HepG2 (cell line): ENCODE results near the gene TBC1D16. TPM values are rescaled to one million over a fixed set of nuclear protein-coding genes. Genes with fewer than 3 reads are reported as not detected.

Experiments used
- AGO2 ChIP-seq: fragments of 200-400 bp; formaldehyde crosslinking; optimal IDR thresholded peaks from 2 replicates; pipeline ENCODE3; 2017; ENCODE audit warnings: mild to moderate bottlenecking, low read depth, low read length, moderate library complexity
- ATF3 ChIP-seq: sonication (generic); formaldehyde crosslinking; IDR thresholded peaks from 2 replicates; pipeline ENCODE4 v1.4.0; 2020; ENCODE audit warnings: missing genetic modification reagents
- ATRX ChIP-seq: sonication (generic); formaldehyde crosslinking; IDR thresholded peaks from 2 replicates; pipeline ENCODE4 v1.4.0; 2020; ENCODE audit warnings: missing genetic modification reagents, borderline replicate concordance
- BHLHE40 ChIP-seq: IDR thresholded peaks from 2 replicates; pipeline ENCODE4 v1.6.1; 2011; ENCODE audit warnings: low read length, improper control_type of control experiment
- HMGA1 ChIP-seq: sonication (generic); formaldehyde crosslinking; conservative IDR thresholded peaks from 2 replicates; pipeline ENCODE4 v1.4.0; 2020; ENCODE audit warnings: missing genetic modification reagents
- HNRNPK ChIP-seq: fragments of 200-400 bp; formaldehyde crosslinking; IDR thresholded peaks from 2 replicates; pipeline ENCODE4 v1.6.1; 2018; ENCODE audit warnings: low read length, low read depth, moderate library complexity, mild to moderate bottlenecking; ENCODE audit not compliant: poor library complexity, severe bottlenecking
- KLF9 ChIP-seq: IDR thresholded peaks from 2 replicates; pipeline ENCODE4 v1.6.1; 2016; ENCODE audit warnings: low read depth
- LCORL ChIP-seq, 2 experiments: fragments of 450-650 bp in 1 of 2; sonication (generic) in 1 of 2; formaldehyde crosslinking in 1 of 2; IDR thresholded peaks; 2 replicates each; pipeline versions ENCODE4 v1.5.0 to v1.6.1; 2017 to 2020; ENCODE audit warnings: antibody characterized with exemption in 1 of 2, missing genetic modification reagents in 1 of 2
- MYC ChIP-seq: sonication (generic); formaldehyde crosslinking; IDR thresholded peaks from 2 replicates; pipeline ENCODE4 v1.9.0; 2021; ENCODE audit warnings: missing genetic modification reagents, borderline replicate concordance
- NAIF1 ChIP-seq: sonication (generic); formaldehyde crosslinking; IDR thresholded peaks from 2 replicates; pipeline ENCODE4 v1.5.0; 2020; ENCODE audit warnings: mild to moderate bottlenecking, missing genetic modification reagents, borderline replicate concordance
- NCOA5 ChIP-seq: sonication (generic); formaldehyde crosslinking; IDR thresholded peaks from 2 replicates; pipeline ENCODE4 v1.4.0; 2020; ENCODE audit warnings: missing genetic modification reagents
- NFAT5 ChIP-seq: sonication (generic); formaldehyde crosslinking; IDR thresholded peaks from 2 replicates; pipeline ENCODE4 v1.4.0; 2020; ENCODE audit warnings: missing genetic modification reagents
- ONECUT2 ChIP-seq: sonication (generic); formaldehyde crosslinking; IDR thresholded peaks from 2 replicates; pipeline ENCODE4 v1.4.0; 2020; ENCODE audit warnings: missing genetic modification reagents
- PAX8 ChIP-seq: sonication (generic); formaldehyde crosslinking; IDR thresholded peaks from 2 replicates; pipeline ENCODE4 v1.8.0; 2022; ENCODE audit warnings: mild to moderate bottlenecking, missing genetic modification reagents, borderline replicate concordance
- PITX1 ChIP-seq: sonication (generic); formaldehyde crosslinking; IDR thresholded peaks from 2 replicates; pipeline ENCODE4 v1.5.1; 2020; ENCODE audit warnings: mild to moderate bottlenecking, missing genetic modification reagents
- U2AF1 ChIP-seq: fragments of 200-400 bp; formaldehyde crosslinking; optimal IDR thresholded peaks from 2 replicates; pipeline ENCODE3; 2017; ENCODE audit warnings: mild to moderate bottlenecking, low read depth, low read length
- ZBTB20 ChIP-seq: sonication (generic); formaldehyde crosslinking; IDR thresholded peaks from 2 replicates; pipeline ENCODE4 v1.8.1; 2023; ENCODE audit warnings: missing genetic modification reagents, low read depth, mild to moderate bottlenecking, borderline replicate concordance
- ZBTB42 ChIP-seq: sonication (generic); formaldehyde crosslinking; IDR thresholded peaks from 2 replicates; pipeline ENCODE4 v1.5.0; 2020; ENCODE audit warnings: mild to moderate bottlenecking, missing genetic modification reagents
- ZNF18 ChIP-seq: sonication (generic); formaldehyde crosslinking; IDR thresholded peaks from 2 replicates; pipeline ENCODE4 v1.8.0; 2022; ENCODE audit warnings: mild to moderate bottlenecking, missing genetic modification reagents; ENCODE audit not compliant: insufficient replicate concordance
- ZNF329 ChIP-seq: sonication (generic); formaldehyde crosslinking; IDR thresholded peaks from 2 replicates; pipeline ENCODE4 v1.9.0; 2021; ENCODE audit warnings: low read depth, mild to moderate bottlenecking, missing genetic modification reagents
- ZNF343 ChIP-seq: sonication (generic); formaldehyde crosslinking; IDR thresholded peaks from 2 replicates; pipeline ENCODE4 v1.4.0; 2020; ENCODE audit warnings: mild to moderate bottlenecking, missing genetic modification reagents
- ZNF382 ChIP-seq: sonication (generic); formaldehyde crosslinking; IDR thresholded peaks from 2 replicates; pipeline ENCODE4 v1.5.0; 2020; ENCODE audit warnings: missing genetic modification reagents, mild to moderate bottlenecking, borderline replicate concordance
- ZNF614 ChIP-seq: IDR thresholded peaks from 2 replicates; pipeline ENCODE4 v1.6.1; 2018; ENCODE audit warnings: missing biosample characterization, missing genetic modification reagents, inconsistent platforms, borderline replicate concordance
- polyA plus RNA-seq, 8 experiments: library from polyadenylated mRNA; depleted of rRNA in 3 of 8; stranded (reverse) in 7 of 8; unstranded in 1 of 8; fragments of >200 nt; fragmentation: Illumina TruSeq in 4 of 8; extraction: Trizol in 4 of 8; gene quantifications; 2 replicates each; pipeline versions ENCODE4 v1.2.1 to v1.2.3, GENCODE V29; 2011 to 2016; ENCODE audit warnings: low read depth in 4 of 8, missing spikeins in 1 of 8, mixed read lengths in 1 of 8; ENCODE audit not compliant: insufficient read depth in 1 of 8
- total RNA-seq, 5 experiments: library from RNA; depleted of rRNA; stranded (reverse); fragments of >200 nt; fragmentation: Illumina TruSeq; extraction: Trizol; gene quantifications; 2 replicates each; pipeline ENCODE4 v1.2.3, GENCODE V29; 2016; ENCODE audit warnings: low read depth in 1 of 5

The TBC1D16 gene
- total and polyA plus RNA-seq, 2 of the 13 experiments (the other 11 are each of a cell fraction or from before 2014, with no cell fraction given): 14.9 to 24.9 TPM

GRCh38 chr17:80068301-80069222, 32.9 kb upstream of the TBC1D16 start (continued):
- no peak for TF ChIP-seq ZNF614 (CRISPR knock-in tag)
- no peak for TF ChIP-seq ZNF18 (CRISPR knock-in tag)
- TF ChIP-seq PITX1 (CRISPR knock-in tag): peak; percentile 63
- no peak for TF ChIP-seq HNRNPK
- no peak for TF ChIP-seq PAX8
- no peak for TF ChIP-seq ZNF329 (CRISPR knock-in tag)
- no peak for TF ChIP-seq U2AF1
- no peak for TF ChIP-seq ATRX (CRISPR knock-in tag)
- 0 out of 2 replicates have a peak, but pooled peaks have one; percentile 55 for TF ChIP-seq ZBTB20 (CRISPR knock-in tag)
- TF ChIP-seq NCOA5: no peak
- no peak for TF ChIP-seq ZBTB42 (CRISPR knock-in tag)
- no peak; the same call in 1 of the 2 replicates for TF ChIP-seq NAIF1 (CRISPR knock-in tag)
- TF ChIP-seq AGO2: no peak
- no peak for TF ChIP-seq ONECUT2 (CRISPR knock-in tag)
- TF ChIP-seq HMGA1 (CRISPR knock-in tag): no peak
- TF ChIP-seq KLF9 (CRISPR knock-in tag): no peak
- TF ChIP-seq ATF3 (CRISPR knock-in tag): 0 out of 2 replicates have a peak, but pooled peaks have one; percentile 61
- TF ChIP-seq ZNF382 (CRISPR knock-in tag): no peak
- TF ChIP-seq ZNF343 (CRISPR knock-in tag): no peak
- TF ChIP-seq LCORL (IDR thresholded peaks at IDR 0.05): no peak
- TF ChIP-seq LCORL (CRISPR knock-in tag; IDR thresholded peaks at IDR 0.05): peak; percentile 61; the same call in 1 of the 2 replicates
- no peak for TF ChIP-seq NFAT5 (CRISPR knock-in tag)
- peak; percentile 47 for TF ChIP-seq BHLHE40
- peak; percentile 52; the same call in 1 of the 2 replicates for TF ChIP-seq MYC (CRISPR knock-in tag)
